Upper lobe of left lung (tissue), 6 donors: ENCODE data around the gene SLC4A8. TPM values are rescaled to one million over a fixed set of nuclear protein-coding genes. Genes with fewer than 3 reads are reported as not detected.

Experiments
- ATAC-seq, 2 donors: fragments of 200-7000 bp; cut with Tn5 transposase; one replicate each; pipeline ENCODE4 v1.9.1; 2022; ENCODE audit warnings: mild to moderate bottlenecking in 2 of 2, moderate library complexity in 2 of 2; ENCODE audit not compliant: low FRiP score in 2 of 2
- DNase-seq, 2 donors: peaks; one replicate each; pipeline ENCODE4 v3.0.0-alpha.2; 2019 to 2020
- H3K27ac ChIP-seq, 4 donors: fragments of 200-600 bp; sonication (generic); one replicate each; pipeline ENCODE4 v1.5.1; 2016 to 2019
- H3K27me3 ChIP-seq, 4 donors: fragments of 200-600 bp; sonication (generic); one replicate each; pipeline ENCODE4 v1.5.1; 2017 to 2019
- H3K36me3 ChIP-seq, 4 donors: fragments of 200-600 bp; sonication (generic); one replicate each; pipeline ENCODE4 v1.5.1; 2016 to 2019
- H3K4me1 ChIP-seq, 4 donors: fragments of 200-600 bp; sonication (generic); one replicate each; pipeline ENCODE4 v1.5.1; 2018 to 2019
- H3K4me3 ChIP-seq, 4 donors: fragments of 200-600 bp; sonication (generic); one replicate each; pipeline ENCODE4 v1.5.1; 2017 to 2019; ENCODE audit warnings: mild to moderate bottlenecking in 2 of 4, moderate library complexity in 1 of 4
- H3K9me3 ChIP-seq, 4 donors: fragments of 200-600 bp; sonication (generic); one replicate each; pipeline ENCODE4 v1.5.1; 2018 to 2019
- EP300 ChIP-seq, 4 donors: sonication (generic); formaldehyde crosslinking; IDR thresholded peaks; one replicate each; pipeline ENCODE4 v1.5.1; 2017; ENCODE audit warnings: antibody characterized with exemption in 4 of 4, control low read depth in 2 of 4
- POLR2A ChIP-seq, 4 donors: fragments of 450-650 bp; IDR thresholded peaks; one replicate each; pipeline ENCODE4 v1.5.1; 2016 to 2017; ENCODE audit warnings: antibody characterized with exemption in 4 of 4, mild to moderate bottlenecking in 2 of 4
- POLR2AphosphoS5 ChIP-seq, 2 donors: sonication (generic); formaldehyde crosslinking; IDR thresholded peaks; one replicate each; pipeline ENCODE4 v1.5.1; 2017; ENCODE audit warnings: antibody characterized with exemption in 2 of 2
- WGBS, 2 donors: methylation state at CpG; one replicate each; pipeline ENCODE4 v1.1.5; 2017 to 2018; 5-methylcytosine and 5-hydroxymethylcytosine counted together
- total RNA-seq, 6 donors: library from RNA; depleted of rRNA in 4 of 6; stranded (reverse); fragments of >200 nt in 4 of 6; gene quantifications; one replicate each; pipeline versions ENCODE4 v1.1.0 to v1.2.1, GENCODE V29; 2016 to 2021
- TF ChIP-seq, protein P1 (sequence below), 6 experiments: fragments of 450-650 bp in 4 of 6; fragments of 200-600 bp in 2 of 6; sonication (generic) in 2 of 6; IDR thresholded peaks; one replicate each; pipeline ENCODE4 v1.5.1; 2016 to 2019; ENCODE audit warnings: antibody characterized with exemption in 6 of 6
- donor health status: DM: no; HTN: no; CAD: no; lungs with moderate emphysema.
- donor health status: DM: no; HTN: yes; CAD: no; lungs with severe emphysema.

SLC4A8 gene
- total RNA-seq, 6 donors from 2014 or later: 2.3 to 13.5 (median 7.4) TPM

DNA sequence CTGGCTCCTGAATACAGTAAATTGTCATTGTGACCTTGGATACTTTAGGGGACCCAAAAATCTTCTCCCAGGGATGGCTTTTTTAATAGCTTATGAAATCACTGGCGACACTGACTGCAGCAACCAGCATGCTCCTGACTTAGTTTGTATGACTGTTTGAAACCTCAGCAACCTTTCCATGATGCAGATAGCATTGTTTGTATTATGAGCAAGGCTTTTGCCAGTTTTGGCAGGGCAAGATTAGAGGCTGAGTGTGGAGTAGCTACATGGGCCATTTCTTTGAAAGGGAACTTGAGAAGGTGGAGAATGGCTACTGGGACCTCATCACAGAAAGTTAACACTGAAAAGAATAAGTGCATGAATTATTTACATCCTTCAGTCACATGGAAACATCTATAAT lies 50.9 kb downstream of the SLC4A8 start:
- H3K4me3 ChIP-seq: no peak overlapping the region
- DNase-seq (no peak), ATAC-seq (no peak)
- peaks cover 0 to 5% (median 0%) of the 10 kb centered on the region in 4 donors for H3K4me1 ChIP-seq
- H3K9me3 ChIP-seq: no peaks in the 10 kb centered on the region
- TF ChIP-seq POLR2A (IDR thresholded peaks at IDR 0.05) (no peak), POLR2AphosphoS5 (IDR thresholded peaks at IDR 0.05) (no peak)
- TF ChIP-seq, protein P1, sequence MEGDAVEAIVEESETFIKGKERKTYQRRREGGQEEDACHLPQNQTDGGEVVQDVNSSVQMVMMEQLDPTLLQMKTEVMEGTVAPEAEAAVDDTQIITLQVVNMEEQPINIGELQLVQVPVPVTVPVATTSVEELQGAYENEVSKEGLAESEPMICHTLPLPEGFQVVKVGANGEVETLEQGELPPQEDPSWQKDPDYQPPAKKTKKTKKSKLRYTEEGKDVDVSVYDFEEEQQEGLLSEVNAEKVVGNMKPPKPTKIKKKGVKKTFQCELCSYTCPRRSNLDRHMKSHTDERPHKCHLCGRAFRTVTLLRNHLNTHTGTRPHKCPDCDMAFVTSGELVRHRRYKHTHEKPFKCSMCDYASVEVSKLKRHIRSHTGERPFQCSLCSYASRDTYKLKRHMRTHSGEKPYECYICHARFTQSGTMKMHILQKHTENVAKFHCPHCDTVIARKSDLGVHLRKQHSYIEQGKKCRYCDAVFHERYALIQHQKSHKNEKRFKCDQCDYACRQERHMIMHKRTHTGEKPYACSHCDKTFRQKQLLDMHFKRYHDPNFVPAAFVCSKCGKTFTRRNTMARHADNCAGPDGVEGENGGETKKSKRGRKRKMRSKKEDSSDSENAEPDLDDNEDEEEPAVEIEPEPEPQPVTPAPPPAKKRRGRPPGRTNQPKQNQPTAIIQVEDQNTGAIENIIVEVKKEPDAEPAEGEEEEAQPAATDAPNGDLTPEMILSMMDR (IDR thresholded peaks at IDR 0.05): no peak
- no peaks in the 10 kb centered on the region for H3K27me3 ChIP-seq
- no peaks in the 10 kb centered on the region for H3K36me3 ChIP-seq
- H3K27ac ChIP-seq: no peak overlapping the region
- WGBS, 2 donors: 91 to 96% methylated on average over 1 of the region's 1 CpG

DNA sequence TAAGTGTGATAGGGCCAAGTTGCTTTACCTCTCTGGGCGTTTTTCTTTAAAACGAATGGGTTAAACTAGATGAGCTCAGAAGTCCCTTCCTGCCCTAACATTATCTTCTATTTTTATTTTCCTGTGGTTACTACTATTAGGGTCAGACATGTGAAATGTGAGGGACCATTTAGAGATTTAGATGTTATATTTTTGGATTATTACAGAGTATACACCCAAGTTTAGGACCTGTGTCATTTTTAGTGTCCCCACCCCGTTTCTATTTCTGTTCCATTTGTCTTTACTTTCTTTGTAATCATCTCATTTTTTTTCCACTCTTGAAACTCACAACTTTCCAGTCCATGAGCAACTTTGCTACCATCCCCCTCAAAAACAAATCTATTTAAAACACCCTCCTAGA lies 56.3 kb downstream of the SLC4A8 start:
- ATAC-seq: no peak
- Histone ChIP-seq H3K4me1 (no peaks in the 10 kb centered on the region), H3K27ac (no peak overlapping the region), H3K4me3 (no peak overlapping the region), H3K27me3 (no peaks in the 10 kb centered on the region), H3K9me3 (no peaks in the 10 kb centered on the region), H3K36me3 (no peaks in the 10 kb centered on the region)
- TF ChIP-seq EP300 (IDR thresholded peaks at IDR 0.05) (no peak), POLR2A (IDR thresholded peaks at IDR 0.05) (no peak), POLR2AphosphoS5 (IDR thresholded peaks at IDR 0.05) (no peak)
- TF ChIP-seq, protein P1 (IDR thresholded peaks at IDR 0.05): no peak
- 75 to 81% methylated on average over 3 of the region's 3 CpGs for WGBS, 2 donors
- no peak for DNase-seq

DNA sequence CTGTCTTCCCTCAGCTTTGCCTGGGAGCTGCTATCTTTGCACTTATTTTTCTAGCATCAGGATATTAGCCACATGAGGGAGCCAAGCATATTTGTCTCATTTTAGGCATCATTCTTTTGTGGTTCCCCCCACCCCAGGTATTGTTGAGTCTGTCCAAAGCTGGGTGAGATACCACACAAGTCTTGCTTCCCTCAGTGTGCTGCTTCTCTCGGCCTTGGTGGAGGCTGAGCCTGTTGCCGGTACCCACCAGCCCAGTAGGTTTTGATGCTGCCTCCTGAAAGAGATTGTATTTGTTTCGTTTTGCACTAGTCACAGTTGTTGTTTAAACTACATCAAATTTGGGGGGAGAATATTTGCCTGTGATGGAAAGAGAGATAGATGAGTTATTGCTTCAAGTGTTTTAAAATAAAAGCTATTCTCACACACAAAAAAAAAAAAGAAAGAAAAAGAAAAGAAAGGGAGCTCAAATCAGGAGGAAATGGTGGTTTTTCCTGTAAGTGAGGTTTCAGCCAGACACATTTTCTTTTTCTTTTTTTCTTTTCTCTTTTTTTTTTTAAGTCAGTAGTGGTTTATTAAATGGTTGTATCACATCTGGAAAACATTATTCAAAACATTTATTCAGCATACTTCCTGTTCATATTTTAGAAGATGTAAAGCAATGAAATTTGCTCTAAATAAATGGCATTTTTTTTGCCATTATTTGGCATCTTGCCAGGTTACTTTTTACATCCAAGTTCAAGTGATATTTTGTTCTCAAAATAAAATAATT lies 58.5 kb downstream of the SLC4A8 start:
- Histone ChIP-seq H3K27ac (no peak overlapping the region), H3K4me1 (no peaks in the 10 kb centered on the region), H3K27me3 (no peaks in the 10 kb centered on the region), H3K4me3 (no peak overlapping the region), H3K36me3 (no peaks in the 10 kb centered on the region), H3K9me3 (no peaks in the 10 kb centered on the region)
- DNase-seq (no peak), ATAC-seq (no peak)
- 61 to 67% methylated on average over 3 of the region's 3 CpGs for WGBS, 2 donors
- TF ChIP-seq EP300 (IDR thresholded peaks at IDR 0.05) (no peak), POLR2AphosphoS5 (IDR thresholded peaks at IDR 0.05) (no peak)
- TF ChIP-seq, protein P1 (IDR thresholded peaks at IDR 0.05): no peak

DNA sequence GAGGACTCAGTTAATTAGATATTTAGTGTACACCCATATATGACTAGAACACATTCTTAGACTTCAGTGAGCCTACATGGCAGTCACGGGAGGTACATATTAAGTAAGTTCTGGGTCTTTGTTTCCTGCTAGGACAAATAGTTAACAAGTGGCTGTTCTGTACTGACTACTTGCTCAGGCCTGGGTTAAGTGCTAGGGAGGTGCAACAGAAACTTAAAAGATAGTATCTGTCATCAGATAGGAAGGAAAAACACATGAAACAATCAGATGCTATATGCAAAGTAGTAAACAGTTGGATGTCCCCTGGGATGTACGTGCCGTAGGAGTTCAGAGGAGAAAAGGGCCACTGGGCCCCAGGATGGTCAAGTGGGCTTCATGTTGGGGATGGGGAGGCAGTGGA lies 59.5 kb downstream of the SLC4A8 start:
- WGBS, 2 donors: 76 to 90% methylated on average over 3 of the region's 3 CpGs
- ATAC-seq (no peak), DNase-seq (no peak)
- TF ChIP-seq POLR2AphosphoS5 (IDR thresholded peaks at IDR 0.05): no peak
- TF ChIP-seq POLR2A (IDR thresholded peaks at IDR 0.05): no peak
- no peak for TF ChIP-seq EP300 (IDR thresholded peaks at IDR 0.05)
- TF ChIP-seq, protein P1 (IDR thresholded peaks at IDR 0.05): no peak
- no peaks in the 10 kb centered on the region for H3K9me3 ChIP-seq
- H3K4me1 ChIP-seq: no peaks in the 10 kb centered on the region
- no peak overlapping the region for H3K27ac ChIP-seq
- H3K27me3 ChIP-seq: no peaks in the 10 kb centered on the region
- no peaks in the 10 kb centered on the region for H3K36me3 ChIP-seq
- no peak overlapping the region for H3K4me3 ChIP-seq

DNA sequence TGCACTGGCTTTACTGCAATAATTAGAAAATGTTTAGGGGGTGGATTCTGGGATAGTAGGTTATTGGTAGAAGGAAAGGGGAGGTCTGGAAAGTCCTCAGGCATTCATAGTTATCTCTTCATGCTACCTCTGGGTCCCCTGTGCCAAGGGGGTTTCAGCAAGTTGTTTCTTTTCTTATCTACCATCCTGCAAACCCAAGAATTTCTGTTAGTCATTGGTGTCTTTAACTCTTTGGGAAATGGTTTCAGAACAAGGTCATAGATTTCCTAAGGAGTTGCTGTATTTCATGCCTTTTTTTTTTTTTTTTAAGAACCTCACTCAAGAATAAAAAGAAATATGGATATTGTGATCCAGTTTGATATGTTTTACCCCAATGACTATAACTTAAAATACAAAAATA lies 63.6 kb downstream of the SLC4A8 start:
- no peak overlapping the region for H3K27ac ChIP-seq
- ATAC-seq (no peak), DNase-seq (no peak)
- H3K4me3 ChIP-seq: no peak overlapping the region
- H3K9me3 ChIP-seq: no peaks in the 10 kb centered on the region
- no peaks in the 10 kb centered on the region for H3K4me1 ChIP-seq
- TF ChIP-seq, protein P1 (IDR thresholded peaks at IDR 0.05): no peak
- no peak for TF ChIP-seq POLR2A (IDR thresholded peaks at IDR 0.05)
- no peaks in the 10 kb centered on the region for H3K36me3 ChIP-seq
- no peaks in the 10 kb centered on the region for H3K27me3 ChIP-seq
